HepG2 (cell line): Measurements from ENCODE around the gene AMOTL1. TPM values are rescaled to one million over a fixed set of nuclear protein-coding genes. Genes with fewer than 3 reads are reported as not detected.

Experiments used
- AKAP8 ChIP-seq: sonication (generic); formaldehyde crosslinking; IDR thresholded peaks from 2 replicates; pipeline ENCODE4 v1.5.1; 2020; ENCODE audit warnings: mild to moderate bottlenecking, missing genetic modification reagents
- GMEB1 ChIP-seq: sonication (generic); formaldehyde crosslinking; IDR thresholded peaks from 2 replicates; pipeline ENCODE4 v1.5.1; 2020; ENCODE audit warnings: missing genetic modification reagents, mild to moderate bottlenecking, borderline replicate concordance
- MED13 ChIP-seq: sonication (generic); formaldehyde crosslinking; IDR thresholded peaks from 2 replicates; pipeline ENCODE4 v1.5.0; 2020; ENCODE audit warnings: missing genetic modification reagents
- NFE2L2 ChIP-seq: fragments of 150-350 bp; IDR thresholded peaks from 2 replicates; pipeline ENCODE4 v1.6.1; 2014; ENCODE audit warnings: low read length
- ZBTB44 ChIP-seq: sonication (generic); formaldehyde crosslinking; IDR thresholded peaks from 2 replicates; pipeline ENCODE4 v1.4.0; 2020; ENCODE audit warnings: missing genetic modification reagents
- ZC3H13 ChIP-seq: sonication (generic); formaldehyde crosslinking; IDR thresholded peaks from 2 replicates; pipeline ENCODE4 v1.8.1; 2023; ENCODE audit warnings: mild to moderate bottlenecking, missing genetic modification reagents, moderate library complexity
- polyA plus RNA-seq, 8 experiments: library from polyadenylated mRNA; depleted of rRNA in 3 of 8; stranded (reverse) in 7 of 8; unstranded in 1 of 8; fragments of >200 nt; fragmentation: Illumina TruSeq in 4 of 8; extraction: Trizol in 4 of 8; gene quantifications; 2 replicates each; pipeline versions ENCODE4 v1.2.1 to v1.2.3, GENCODE V29; 2011 to 2016; ENCODE audit warnings: low read depth in 4 of 8, missing spikeins in 1 of 8, mixed read lengths in 1 of 8; ENCODE audit not compliant: insufficient read depth in 1 of 8
- total RNA-seq, 5 experiments: library from RNA; depleted of rRNA; stranded (reverse); fragments of >200 nt; fragmentation: Illumina TruSeq; extraction: Trizol; gene quantifications; 2 replicates each; pipeline ENCODE4 v1.2.3, GENCODE V29; 2016; ENCODE audit warnings: low read depth in 1 of 5
- TF ChIP-seq, protein P1 (sequence below), 2 experiments: fragments of 450-650 bp in 1 of 2; sonication (generic) in 1 of 2; formaldehyde crosslinking in 1 of 2; IDR thresholded peaks; 2 replicates each; pipeline versions ENCODE4 v1.6.1 to v1.8.0; 2016 to 2022; ENCODE audit warnings: antibody characterized with exemption in 1 of 2, mild to moderate bottlenecking in 1 of 2, missing genetic modification reagents in 1 of 2
- TF ChIP-seq, protein P2 (sequence below): sonication (generic); formaldehyde crosslinking; IDR thresholded peaks from 2 replicates; pipeline ENCODE4 v1.5.0; 2020; ENCODE audit warnings: mild to moderate bottlenecking, missing genetic modification reagents

Gene AMOTL1
- total and polyA plus RNA-seq, 2 of the 13 experiments (the other 11 are each of a cell fraction or from before 2014, with no cell fraction given): 0.01 to 0.20 TPM

DNA sequence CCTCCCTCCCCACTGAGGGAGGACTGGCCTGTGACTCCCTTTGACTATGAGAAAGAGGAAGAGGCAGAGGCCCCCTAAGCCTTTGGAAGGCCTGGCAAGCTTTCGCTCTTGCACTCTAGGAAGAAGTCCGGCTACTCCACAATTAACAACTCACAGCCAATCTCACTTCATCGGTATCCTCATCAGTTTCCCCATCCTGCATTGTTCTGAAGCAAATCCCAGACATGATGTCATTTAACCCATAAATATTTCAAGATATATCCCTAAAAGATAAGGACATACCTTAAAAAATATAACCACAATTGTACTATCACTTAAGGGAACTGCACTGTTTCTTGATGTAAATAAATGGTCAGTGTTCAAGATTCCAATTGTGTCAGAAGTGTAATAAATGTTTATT is 142.1 kb downstream of the AMOTL1 start (continued):
- no peak for TF ChIP-seq GMEB1 (CRISPR knock-in tag)
- no peak for TF ChIP-seq ZC3H13
- no peak for TF ChIP-seq MED13 (CRISPR knock-in tag)
- TF ChIP-seq AKAP8 (CRISPR knock-in tag): no peak
- TF ChIP-seq ZBTB44: no peak
- no peak for TF ChIP-seq NFE2L2
- TF ChIP-seq, protein P1, sequence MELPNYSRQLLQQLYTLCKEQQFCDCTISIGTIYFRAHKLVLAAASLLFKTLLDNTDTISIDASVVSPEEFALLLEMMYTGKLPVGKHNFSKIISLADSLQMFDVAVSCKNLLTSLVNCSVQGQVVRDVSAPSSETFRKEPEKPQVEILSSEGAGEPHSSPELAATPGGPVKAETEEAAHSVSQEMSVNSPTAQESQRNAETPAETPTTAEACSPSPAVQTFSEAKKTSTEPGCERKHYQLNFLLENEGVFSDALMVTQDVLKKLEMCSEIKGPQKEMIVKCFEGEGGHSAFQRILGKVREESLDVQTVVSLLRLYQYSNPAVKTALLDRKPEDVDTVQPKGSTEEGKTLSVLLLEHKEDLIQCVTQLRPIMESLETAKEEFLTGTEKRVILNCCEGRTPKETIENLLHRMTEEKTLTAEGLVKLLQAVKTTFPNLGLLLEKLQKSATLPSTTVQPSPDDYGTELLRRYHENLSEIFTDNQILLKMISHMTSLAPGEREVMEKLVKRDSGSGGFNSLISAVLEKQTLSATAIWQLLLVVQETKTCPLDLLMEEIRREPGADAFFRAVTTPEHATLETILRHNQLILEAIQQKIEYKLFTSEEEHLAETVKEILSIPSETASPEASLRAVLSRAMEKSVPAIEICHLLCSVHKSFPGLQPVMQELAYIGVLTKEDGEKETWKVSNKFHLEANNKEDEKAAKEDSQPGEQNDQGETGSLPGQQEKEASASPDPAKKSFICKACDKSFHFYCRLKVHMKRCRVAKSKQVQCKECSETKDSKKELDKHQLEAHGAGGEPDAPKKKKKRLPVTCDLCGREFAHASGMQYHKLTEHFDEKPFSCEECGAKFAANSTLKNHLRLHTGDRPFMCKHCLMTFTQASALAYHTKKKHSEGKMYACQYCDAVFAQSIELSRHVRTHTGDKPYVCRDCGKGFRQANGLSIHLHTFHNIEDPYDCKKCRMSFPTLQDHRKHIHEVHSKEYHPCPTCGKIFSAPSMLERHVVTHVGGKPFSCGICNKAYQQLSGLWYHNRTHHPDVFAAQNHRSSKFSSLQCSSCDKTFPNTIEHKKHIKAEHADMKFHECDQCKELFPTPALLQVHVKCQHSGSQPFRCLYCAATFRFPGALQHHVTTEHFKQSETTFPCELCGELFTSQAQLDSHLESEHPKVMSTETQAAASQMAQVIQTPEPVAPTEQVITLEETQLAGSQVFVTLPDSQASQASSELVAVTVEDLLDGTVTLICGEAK (IDR thresholded peaks at IDR 0.05): no peak
- TF ChIP-seq, protein P1 (CRISPR knock-in tag; IDR thresholded peaks at IDR 0.05): no peak
- TF ChIP-seq, protein P2, sequence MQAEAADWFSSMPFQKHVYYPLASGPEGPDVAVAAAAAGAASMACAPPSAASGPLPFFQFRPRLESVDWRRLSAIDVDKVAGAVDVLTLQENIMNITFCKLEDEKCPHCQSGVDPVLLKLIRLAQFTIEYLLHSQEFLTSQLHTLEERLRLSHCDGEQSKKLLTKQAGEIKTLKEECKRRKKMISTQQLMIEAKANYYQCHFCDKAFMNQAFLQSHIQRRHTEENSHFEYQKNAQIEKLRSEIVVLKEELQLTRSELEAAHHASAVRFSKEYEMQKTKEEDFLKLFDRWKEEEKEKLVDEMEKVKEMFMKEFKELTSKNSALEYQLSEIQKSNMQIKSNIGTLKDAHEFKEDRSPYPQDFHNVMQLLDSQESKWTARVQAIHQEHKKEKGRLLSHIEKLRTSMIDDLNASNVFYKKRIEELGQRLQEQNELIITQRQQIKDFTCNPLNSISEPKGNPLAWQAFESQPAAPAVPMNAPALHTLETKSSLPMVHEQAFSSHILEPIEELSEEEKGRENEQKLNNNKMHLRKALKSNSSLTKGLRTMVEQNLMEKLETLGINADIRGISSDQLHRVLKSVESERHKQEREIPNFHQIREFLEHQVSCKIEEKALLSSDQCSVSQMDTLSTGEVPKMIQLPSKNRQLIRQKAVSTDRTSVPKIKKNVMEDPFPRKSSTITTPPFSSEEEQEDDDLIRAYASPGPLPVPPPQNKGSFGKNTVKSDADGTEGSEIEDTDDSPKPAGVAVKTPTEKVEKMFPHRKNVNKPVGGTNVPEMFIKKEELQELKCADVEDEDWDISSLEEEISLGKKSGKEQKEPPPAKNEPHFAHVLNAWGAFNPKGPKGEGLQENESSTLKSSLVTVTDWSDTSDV (CRISPR knock-in tag): no peak
